Thoracic aorta (tissue), 2 donors: ENCODE results near the gene RHOJ. TPM values are rescaled to one million over a fixed set of nuclear protein-coding genes. Genes with fewer than 3 reads are reported as not detected.
"Not testable (repeated sequence)": the region's sequence is repeated elsewhere in the genome, so short reads cannot be mapped to it uniquely, and the experiment has no call there.

Source experiments
- ATAC-seq: fragments of 150-250 bp; one replicate; pipeline ENCODE4 v1.8.0; 2017; ENCODE audit warnings: low read depth; ENCODE audit not compliant: insufficient number of reproducible peaks, low FRiP score
- DNase-seq: peaks from one replicate; pipeline ENCODE4 v3.0.0-alpha.2; 2020; ENCODE audit warnings: low spot score
- H3K27ac ChIP-seq, 2 donors: fragments of 200-600 bp; sonication (generic); 1 replicate in 1 of 2; 2 replicates in 1 of 2; pipeline ENCODE4 v1.5.1; 2016; ENCODE audit warnings: mild to moderate bottlenecking in 2 of 2, moderate library complexity in 2 of 2
- H3K27me3 ChIP-seq: fragments of 200-600 bp; sonication (generic); replicated peaks from 2 replicates; pipeline ENCODE4 v1.6.0; 2016; ENCODE audit warnings: mild to moderate bottlenecking; ENCODE audit not compliant: insufficient read depth
- H3K36me3 ChIP-seq: fragments of 200-600 bp; sonication (generic); one replicate; pipeline ENCODE4 v1.5.1; 2016
- H3K4me1 ChIP-seq, 2 donors: fragments of 200-600 bp; sonication (generic); 1 replicate in 1 of 2; 2 replicates in 1 of 2; pipeline versions ENCODE4 v1.5.1 to v1.6.0; 2016; ENCODE audit warnings: low read depth in 2 of 2, mild to moderate bottlenecking in 1 of 2; ENCODE audit not compliant: control insufficient read depth in 1 of 2
- H3K4me3 ChIP-seq: fragments of 200-600 bp; sonication (generic); 2 replicates; pipeline ENCODE4 v1.5.1; 2016; ENCODE audit warnings: mild to moderate bottlenecking
- H3K9me3 ChIP-seq: fragments of 200-600 bp; sonication (generic); 2 replicates; pipeline ENCODE4 v1.5.1; 2016
- total RNA-seq, 2 donors: library from RNA; depleted of rRNA; stranded (reverse); fragments of >200 nt; gene quantifications; one replicate each; pipeline versions ENCODE4 v1.1.0 to v1.2.3, GENCODE V29; 2016
- TF ChIP-seq, protein P1 (sequence below): fragments of 200-600 bp; sonication (generic); IDR thresholded peaks from one replicate; pipeline ENCODE4 v1.5.1; 2019; ENCODE audit warnings: antibody characterized with exemption

RHOJ gene
- 10 to 100 TPM in 1 of 2 donors, 1 to 10 TPM in 1; 7.6 to 23.4 TPM for total RNA-seq

GRCh38 chr14:63204407-63205043 is at the start of gene RHOJ:
RHOJ (plus strand) TSS chr14:63204443; CDS start chr14:63204870, 427 bp downstream.
- ATAC-seq (no peak), DNase-seq (no peak)
- H3K27ac ChIP-seq, result peak within 1 kb of the TSS; percentile 83 to 87
- H3K4me1 ChIP-seq, result peaks cover 2 to 26% of the 10 kb centered on the region in 2 donors
- H3K27me3 ChIP-seq, result no peaks in the 10 kb centered on the region
- no peaks in the 10 kb centered on the region for H3K36me3 ChIP-seq
- H3K4me3 ChIP-seq, result peak within 1 kb of the TSS; percentile 72
- TF ChIP-seq, protein P1, sequence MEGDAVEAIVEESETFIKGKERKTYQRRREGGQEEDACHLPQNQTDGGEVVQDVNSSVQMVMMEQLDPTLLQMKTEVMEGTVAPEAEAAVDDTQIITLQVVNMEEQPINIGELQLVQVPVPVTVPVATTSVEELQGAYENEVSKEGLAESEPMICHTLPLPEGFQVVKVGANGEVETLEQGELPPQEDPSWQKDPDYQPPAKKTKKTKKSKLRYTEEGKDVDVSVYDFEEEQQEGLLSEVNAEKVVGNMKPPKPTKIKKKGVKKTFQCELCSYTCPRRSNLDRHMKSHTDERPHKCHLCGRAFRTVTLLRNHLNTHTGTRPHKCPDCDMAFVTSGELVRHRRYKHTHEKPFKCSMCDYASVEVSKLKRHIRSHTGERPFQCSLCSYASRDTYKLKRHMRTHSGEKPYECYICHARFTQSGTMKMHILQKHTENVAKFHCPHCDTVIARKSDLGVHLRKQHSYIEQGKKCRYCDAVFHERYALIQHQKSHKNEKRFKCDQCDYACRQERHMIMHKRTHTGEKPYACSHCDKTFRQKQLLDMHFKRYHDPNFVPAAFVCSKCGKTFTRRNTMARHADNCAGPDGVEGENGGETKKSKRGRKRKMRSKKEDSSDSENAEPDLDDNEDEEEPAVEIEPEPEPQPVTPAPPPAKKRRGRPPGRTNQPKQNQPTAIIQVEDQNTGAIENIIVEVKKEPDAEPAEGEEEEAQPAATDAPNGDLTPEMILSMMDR, result no peak
- no peaks in the 10 kb centered on the region for H3K9me3 ChIP-seq

DNA sequence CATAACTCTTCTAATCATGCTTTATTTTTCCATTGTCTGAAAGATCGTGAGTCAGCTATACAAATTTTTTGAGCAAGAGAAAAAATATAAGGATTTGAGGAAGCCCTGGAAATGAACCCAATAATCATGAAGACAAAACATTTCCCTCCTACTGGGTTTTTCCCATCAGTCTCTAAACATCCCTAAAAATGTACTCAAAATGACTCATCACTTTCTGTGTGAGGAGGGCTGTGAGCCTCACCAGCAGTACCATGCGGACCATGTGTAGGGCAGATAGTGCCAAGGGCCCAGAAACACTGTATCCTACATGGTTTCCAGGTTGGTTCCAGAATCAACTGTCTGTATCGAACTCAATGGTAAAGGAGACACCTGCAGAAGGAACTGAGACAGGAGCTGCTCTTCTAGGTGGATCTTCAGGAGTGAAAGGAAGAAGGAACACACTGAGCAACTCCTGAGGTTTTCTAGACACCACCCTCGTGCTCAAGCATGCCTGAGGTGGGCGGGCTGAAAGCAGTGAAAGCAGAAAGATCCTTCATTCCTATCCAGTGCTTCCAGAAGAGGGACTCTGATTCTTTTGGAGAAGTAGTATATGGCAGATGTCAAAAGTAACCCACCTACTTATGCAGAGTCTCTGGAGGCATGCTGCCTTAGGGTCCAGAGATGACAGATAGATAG is 48.6 kb upstream of the RHOJ start:
- Histone ChIP-seq H3K9me3 (no peaks in the 10 kb centered on the region), H3K27ac (no peak overlapping the region), H3K36me3 (no peaks in the 10 kb centered on the region), H3K4me3 (no peak overlapping the region), H3K27me3 (no peaks in the 10 kb centered on the region), H3K4me1 (no peaks in the 10 kb centered on the region)
- TF ChIP-seq, protein P1, result no peak
- DNase-seq (no peak), ATAC-seq (no peak)

DNA sequence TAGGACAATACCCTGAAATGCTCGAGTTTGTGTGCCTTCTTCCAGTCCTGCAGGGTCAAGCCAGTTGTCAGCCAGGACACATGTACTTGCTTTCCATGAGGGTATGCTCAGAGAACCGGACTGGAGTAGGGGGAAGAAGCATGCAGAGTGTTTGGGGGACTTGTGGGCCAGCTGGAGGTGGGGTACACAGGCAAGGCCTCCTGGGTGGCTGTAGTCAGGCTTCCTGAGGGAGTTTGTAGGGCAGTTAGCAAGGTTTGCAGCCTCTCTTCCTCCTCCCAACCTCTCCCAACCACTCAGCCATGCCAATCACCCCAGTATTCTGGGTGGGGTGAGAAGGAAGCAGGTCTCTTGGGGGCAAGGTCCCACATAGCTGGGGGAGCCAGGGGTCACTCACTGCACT is 47.0 kb upstream of the RHOJ start:
- H3K36me3 ChIP-seq, result no peaks in the 10 kb centered on the region
- H3K4me1 ChIP-seq, result no peaks in the 10 kb centered on the region
- H3K9me3 ChIP-seq, result no peaks in the 10 kb centered on the region
- no peak overlapping the region for H3K4me3 ChIP-seq
- no peak overlapping the region for H3K27ac ChIP-seq
- no peak for ATAC-seq
- DNase-seq, result no peak
- H3K27me3 ChIP-seq, result no peaks in the 10 kb centered on the region
- TF ChIP-seq, protein P1, result no peak

DNA sequence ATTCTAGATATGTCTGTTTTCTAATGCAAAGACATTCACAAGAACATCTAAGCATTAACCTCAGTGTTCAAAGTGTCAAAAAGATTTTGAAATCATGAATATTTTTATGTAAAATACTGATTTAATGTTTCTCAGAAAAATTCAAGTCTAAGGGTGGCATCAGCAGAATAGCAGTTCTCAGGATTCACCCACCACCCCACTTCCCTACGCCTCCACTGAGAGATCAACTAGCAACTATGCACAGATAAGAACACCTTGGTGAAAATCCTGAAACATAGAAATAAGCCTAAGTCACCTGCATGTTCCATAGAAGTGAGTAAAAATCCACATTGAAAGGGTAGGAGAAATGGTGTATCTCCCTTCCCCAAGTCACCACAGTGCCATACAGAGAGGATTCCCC is 40.9 kb upstream of the RHOJ start:
- no peak overlapping the region for H3K4me3 ChIP-seq
- TF ChIP-seq, protein P1, result no peak
- ATAC-seq, result no peak
- H3K36me3 ChIP-seq, result no peaks in the 10 kb centered on the region
- no peaks in the 10 kb centered on the region for H3K27me3 ChIP-seq
- H3K4me1 ChIP-seq, result no peaks in the 10 kb centered on the region
- DNase-seq, result no peak
- peaks cover 3% of the 10 kb centered on the region for H3K9me3 ChIP-seq
- no peak overlapping the region for H3K27ac ChIP-seq

DNA sequence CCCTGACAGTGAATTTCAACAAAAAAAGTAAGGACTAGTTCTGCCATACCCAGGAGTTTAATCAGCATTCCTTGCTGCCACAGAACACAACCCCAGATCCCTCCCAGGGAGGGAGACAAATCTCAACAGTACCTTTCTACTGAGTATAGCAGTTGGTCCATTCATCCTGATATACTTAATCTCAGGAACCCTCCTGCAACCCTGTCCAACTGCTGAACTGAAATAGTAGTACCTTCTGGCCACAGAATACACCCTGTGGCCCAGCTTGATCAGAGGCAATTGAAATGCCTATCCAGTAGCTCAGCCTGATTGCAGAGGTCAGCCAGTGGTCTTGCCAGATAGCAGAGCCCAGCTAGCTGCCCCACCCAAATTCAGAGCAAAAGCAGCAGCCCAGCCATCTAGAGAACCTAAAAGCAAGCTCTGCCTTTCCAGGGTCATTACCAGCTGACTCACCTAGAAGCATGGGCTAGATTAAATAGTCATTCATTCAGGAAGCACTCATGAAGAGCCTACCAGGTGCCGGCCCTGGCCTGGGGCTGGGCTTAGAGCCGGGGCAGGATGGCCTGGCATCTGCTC is 40.0 kb upstream of the RHOJ start:
- DNase-seq, result no peak
- H3K36me3 ChIP-seq, result no peaks in the 10 kb centered on the region
- no peak overlapping the region for H3K27ac ChIP-seq
- no peaks in the 10 kb centered on the region for H3K27me3 ChIP-seq
- no peak for ATAC-seq
- H3K4me3 ChIP-seq, result no peak overlapping the region
- H3K4me1 ChIP-seq, result no peaks in the 10 kb centered on the region
- H3K9me3 ChIP-seq, result peaks cover 6% of the 10 kb centered on the region
- TF ChIP-seq, protein P1, result no peak

DNA sequence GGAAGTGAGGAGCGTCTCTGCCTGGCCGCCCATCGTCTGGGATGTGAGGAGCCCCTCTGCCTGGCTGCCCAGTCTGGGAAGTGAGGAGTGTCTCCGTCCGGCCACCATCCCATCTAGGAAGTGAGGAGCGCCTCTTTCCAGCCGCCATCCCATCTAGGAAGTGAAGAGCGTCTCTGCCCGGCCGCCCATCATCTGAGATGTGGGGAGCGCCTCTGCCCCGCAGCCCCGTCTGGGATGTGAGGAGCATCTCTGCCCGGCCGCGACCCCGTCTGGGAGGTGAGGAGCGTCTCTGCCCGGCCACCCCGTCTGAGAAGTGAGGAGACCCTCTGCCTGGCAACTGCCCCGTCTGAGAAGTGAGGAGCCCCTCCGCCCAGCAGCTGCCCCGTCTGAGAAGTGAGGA is 39.0 kb upstream of the RHOJ start:
- H3K4me3 ChIP-seq, ATAC-seq, H3K4me1 ChIP-seq, H3K9me3 ChIP-seq, H3K36me3 ChIP-seq, H3K27me3 ChIP-seq, DNase-seq, H3K27ac ChIP-seq: not testable (repeated sequence)
